ENCODE measurements around the gene B3GNT3. TPM values are rescaled to one million over a fixed set of nuclear protein-coding genes. Genes with fewer than 3 reads are reported as not detected.

The B3GNT3 gene
- total and polyA plus RNA-seq, 2 of the 13 experiments (the other 11 are each of a cell fraction or from before 2014, with no cell fraction given) = 0.86 to 4.0 TPM

- TF ChIP-seq ZNF430 (CRISPR knock-in tag; IDR thresholded peaks at IDR 0.05) = no peak
- TF ChIP-seq KDM1A (CRISPR knock-in tag; IDR thresholded peaks at IDR 0.05) = peak; percentile 53; the same call in 1 of the 2 replicates
- TF ChIP-seq, protein P1, sequence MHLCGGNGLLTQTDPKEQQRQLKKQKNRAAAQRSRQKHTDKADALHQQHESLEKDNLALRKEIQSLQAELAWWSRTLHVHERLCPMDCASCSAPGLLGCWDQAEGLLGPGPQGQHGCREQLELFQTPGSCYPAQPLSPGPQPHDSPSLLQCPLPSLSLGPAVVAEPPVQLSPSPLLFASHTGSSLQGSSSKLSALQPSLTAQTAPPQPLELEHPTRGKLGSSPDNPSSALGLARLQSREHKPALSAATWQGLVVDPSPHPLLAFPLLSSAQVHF (CRISPR knock-in tag; IDR thresholded peaks at IDR 0.05) = no peak
- TF ChIP-seq, protein P2, sequence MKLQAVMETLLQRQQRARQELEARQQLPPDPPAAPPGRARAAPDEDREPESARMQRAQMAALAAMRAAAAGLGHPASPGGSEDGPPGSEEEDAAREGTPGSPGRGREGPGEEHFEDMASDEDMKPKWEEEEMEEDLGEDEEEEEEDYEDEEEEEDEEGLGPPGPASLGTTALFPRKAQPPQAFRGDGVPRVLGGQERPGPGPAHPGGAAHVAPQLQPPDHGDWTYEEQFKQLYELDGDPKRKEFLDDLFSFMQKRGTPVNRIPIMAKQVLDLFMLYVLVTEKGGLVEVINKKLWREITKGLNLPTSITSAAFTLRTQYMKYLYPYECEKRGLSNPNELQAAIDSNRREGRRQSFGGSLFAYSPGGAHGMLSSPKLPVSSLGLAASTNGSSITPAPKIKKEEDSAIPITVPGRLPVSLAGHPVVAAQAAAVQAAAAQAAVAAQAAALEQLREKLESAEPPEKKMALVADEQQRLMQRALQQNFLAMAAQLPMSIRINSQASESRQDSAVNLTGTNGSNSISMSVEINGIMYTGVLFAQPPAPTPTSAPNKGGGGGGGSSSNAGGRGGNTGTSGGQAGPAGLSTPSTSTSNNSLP (IDR thresholded peaks at IDR 0.05; ENCODE audit: low read depth, low read length) = no peak
- no peak for TF ChIP-seq ZNF83 (CRISPR knock-in tag; IDR thresholded peaks at IDR 0.05; ENCODE audit: borderline replicate concordance)
- TF ChIP-seq ZNF615 (CRISPR knock-in tag; IDR thresholded peaks at IDR 0.05; ENCODE audit: borderline replicate concordance) = no peak
- no peak for TF ChIP-seq SALL1 (CRISPR knock-in tag; IDR thresholded peaks at IDR 0.05)
- TF ChIP-seq FOXJ3 (CRISPR knock-in tag; IDR thresholded peaks at IDR 0.05; ENCODE audit: borderline replicate concordance) = no peak
- TF ChIP-seq ZNF446 (CRISPR knock-in tag; IDR thresholded peaks at IDR 0.05) = no peak
- TF ChIP-seq AKNA (CRISPR knock-in tag; IDR thresholded peaks at IDR 0.05; ENCODE audit: borderline replicate concordance) = no peak
- no peak for TF ChIP-seq PTBP1 (IDR thresholded peaks at IDR 0.05; ENCODE audit: low read depth, low read length, poor library complexity, severe bottlenecking)
- TF ChIP-seq CHD4 (IDR thresholded peaks at IDR 0.05; ENCODE audit: borderline replicate concordance, low read length) = peak; percentile 93
- TF ChIP-seq CCAR2 (optimal IDR thresholded peaks at IDR 0.05; ENCODE audit: low read depth, low read length) = no peak
- TF ChIP-seq RFXAP (CRISPR knock-in tag; IDR thresholded peaks at IDR 0.05; ENCODE audit: borderline replicate concordance) = no peak
- TF ChIP-seq ZEB1 (IDR thresholded peaks at IDR 0.05; ENCODE audit: insufficient replicate concordance, low read depth) = no peak
- peak; percentile 96 for TF ChIP-seq ZNF629 (CRISPR knock-in tag; conservative IDR thresholded peaks at IDR 0.05)
- no peak for TF ChIP-seq SIN3A (IDR thresholded peaks at IDR 0.05; ENCODE audit: borderline replicate concordance, low read depth, low read length)
- TF ChIP-seq, protein P3, sequence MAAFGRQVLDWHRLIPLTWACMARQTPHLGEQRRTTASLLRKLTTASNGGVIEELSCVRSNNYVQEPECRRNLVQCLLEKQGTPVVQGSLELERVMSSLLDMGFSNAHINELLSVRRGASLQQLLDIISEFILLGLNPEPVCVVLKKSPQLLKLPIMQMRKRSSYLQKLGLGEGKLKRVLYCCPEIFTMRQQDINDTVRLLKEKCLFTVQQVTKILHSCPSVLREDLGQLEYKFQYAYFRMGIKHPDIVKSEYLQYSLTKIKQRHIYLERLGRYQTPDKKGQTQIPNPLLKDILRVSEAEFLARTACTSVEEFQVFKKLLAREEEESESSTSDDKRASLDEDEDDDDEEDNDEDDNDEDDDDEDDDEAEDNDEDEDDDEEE (CRISPR knock-in tag; IDR thresholded peaks at IDR 0.05) = no peak
- no peak for TF ChIP-seq FLYWCH1 (CRISPR knock-in tag; IDR thresholded peaks at IDR 0.05)
- TF ChIP-seq ZNF274 (CRISPR knock-in tag; IDR thresholded peaks at IDR 0.05) = no peak
- TF ChIP-seq ZNF224 (CRISPR knock-in tag; IDR thresholded peaks at IDR 0.05) = no peak
- TF ChIP-seq JARID2 (CRISPR knock-in tag; IDR thresholded peaks at IDR 0.05; ENCODE audit: insufficient replicate concordance) = no peak
These were observed 45.9 kb upstream of the B3GNT3 start (continued) for GRCh38 chr19:17748884-17749638.

All from HepG2 (cell line).